Left renal pelvis (tissue), 4 donors: ENCODE data around the gene ATP4B. TPM values are rescaled to one million over a fixed set of nuclear protein-coding genes. Genes with fewer than 3 reads are reported as not detected.

ENCODE experiments used
- DNase-seq, 4 donors: peaks; one replicate each; pipeline ENCODE4 v3.0.0-alpha.2; 2013; ENCODE audit warnings: low read depth in 4 of 4, low spot score in 3 of 4
- polyA plus RNA-seq, 4 donors: library from polyadenylated mRNA; unstranded; fragments of 120-200 nt; gene quantifications; one replicate each; pipeline ENCODE4 v1.2.1, GENCODE V29; 2013; ENCODE audit not compliant: insufficient read length in 4 of 4

The ATP4B gene
- polyA plus RNA-seq, 4 donors, result 0.20 to 0.56 (median 0.43) TPM

- DNase-seq, result no peak
Measured at GRCh38 chr13:113608967-113609533, 48.9 kb downstream of the ATP4B start.

- DNase-seq, result no peak
Measured at GRCh38 chr13:113607889-113608635, 49.9 kb downstream of the ATP4B start.

- no peak for DNase-seq
Measured at GRCh38 chr13:113607056-113607888, 50.7 kb downstream of the ATP4B start.

- DNase-seq, result no peak
Measured at GRCh38 chr13:113605866-113606438, 52.0 kb downstream of the ATP4B start.

- DNase-seq, result no peak
Measured at GRCh38 chr13:113605461-113605860, 52.5 kb downstream of the ATP4B start.

GRCh38 chr13:113604186-113604585 lies 53.8 kb downstream of the ATP4B start:
- DNase-seq, result no peak

GRCh38 chr13:113603116-113603710 lies 54.8 kb downstream of the ATP4B start:
- DNase-seq, result no peak

- DNase-seq, result no peak
Measured at GRCh38 chr13:113602291-113602988, 55.6 kb downstream of the ATP4B start.

GRCh38 chr13:113601166-113602070 lies 56.6 kb downstream of the ATP4B start:
- no peak for DNase-seq

GRCh38 chr13:113599391-113599790 lies 58.6 kb downstream of the ATP4B start:
- DNase-seq, result no peak

Other genes starting within 250 kb of the ATP4B start
- gene ADPRHL1, start 204.7 kb downstream of the ATP4B start, polyA plus RNA-seq, result 1 to 10 TPM; 3.3 to 6.4 (median 4.7) TPM
- gene DCUN1D2, start 167.5 kb downstream of the ATP4B start, polyA plus RNA-seq, result 10 to 100 TPM; 17.8 to 35.2 (median 19.4) TPM
- gene TFDP1, start 73.4 kb downstream of the ATP4B start, polyA plus RNA-seq, result 10 to 100 TPM; 85.0 to 92.6 (median 86.9) TPM
- gene GRK1, start 9.0 kb upstream of the ATP4B start, polyA plus RNA-seq, result under 1 TPM; 0.07 to 0.26 (median 0.14) TPM
- 1 to 10 TPM; 2.9 to 9.4 (median 6.1) TPM for gene TMEM255B, start 101.0 kb upstream of the ATP4B start, polyA plus RNA-seq
- gene GAS6, start 205.9 kb upstream of the ATP4B start, polyA plus RNA-seq, result 10 to 100 TPM; 23.6 to 57.1 (median 29.3) TPM